HepG2 (cell line): ENCODE measurements around the gene COL9A3. TPM values are rescaled to one million over a fixed set of nuclear protein-coding genes. Genes with fewer than 3 reads are reported as not detected.

Experiments
- ATF7-NPFF ChIP-seq: sonication (generic); formaldehyde crosslinking; IDR thresholded peaks from 2 replicates; pipeline ENCODE4 v1.8.1; 2023; ENCODE audit warnings: mild to moderate bottlenecking, low read depth, missing genetic modification reagents, moderate library complexity
- CAMTA2 ChIP-seq: sonication (generic); formaldehyde crosslinking; IDR thresholded peaks from 2 replicates; pipeline ENCODE4 v1.4.0; 2020; ENCODE audit warnings: mild to moderate bottlenecking, missing genetic modification reagents, borderline replicate concordance
- FUBP1 ChIP-seq: sonication (generic); formaldehyde crosslinking; IDR thresholded peaks from 2 replicates; pipeline ENCODE4 v1.5.1; 2020; ENCODE audit warnings: missing genetic modification reagents, mild to moderate bottlenecking, borderline replicate concordance
- HIVEP1 ChIP-seq: sonication (generic); formaldehyde crosslinking; IDR thresholded peaks from 2 replicates; pipeline ENCODE4 v1.4.0; 2020; ENCODE audit warnings: mild to moderate bottlenecking, missing genetic modification reagents
- HMGXB3 ChIP-seq: sonication (generic); formaldehyde crosslinking; IDR thresholded peaks from 2 replicates; pipeline ENCODE4 v1.4.0; 2020; ENCODE audit warnings: missing genetic modification reagents, borderline replicate concordance
- JUNB ChIP-seq: sonication (generic); formaldehyde crosslinking; IDR thresholded peaks from 2 replicates; pipeline ENCODE4 v1.8.0; 2022; ENCODE audit warnings: missing genetic modification reagents, mild to moderate bottlenecking, borderline replicate concordance
- SRSF9 ChIP-seq: fragments of 200-400 bp; formaldehyde crosslinking; IDR thresholded peaks from 2 replicates; pipeline ENCODE4 v1.6.1; 2018; ENCODE audit warnings: borderline replicate concordance, mild to moderate bottlenecking, low read depth, low read length; ENCODE audit not compliant: insufficient read depth, poor library complexity, severe bottlenecking
- ZNF230 ChIP-seq: sonication (generic); formaldehyde crosslinking; IDR thresholded peaks from 2 replicates; pipeline ENCODE4 v1.4.0; 2020; ENCODE audit warnings: mild to moderate bottlenecking, missing genetic modification reagents
- ZNF30 ChIP-seq: sonication (generic); formaldehyde crosslinking; IDR thresholded peaks from 2 replicates; pipeline ENCODE4 v1.5.0; 2020; ENCODE audit warnings: mild to moderate bottlenecking, missing genetic modification reagents
- ZNF563 ChIP-seq: sonication (generic); formaldehyde crosslinking; IDR thresholded peaks from 2 replicates; pipeline ENCODE4 v1.8.0; 2022; ENCODE audit warnings: mild to moderate bottlenecking, moderate library complexity, missing genetic modification reagents
- ZNF883 ChIP-seq: sonication (generic); formaldehyde crosslinking; IDR thresholded peaks from 2 replicates; pipeline ENCODE4 v1.5.1; 2020; ENCODE audit warnings: mild to moderate bottlenecking, missing genetic modification reagents; ENCODE audit errors: not compliant biosample characterization
- ZZZ3 ChIP-seq: sonication (generic); formaldehyde crosslinking; IDR thresholded peaks from 2 replicates; pipeline ENCODE4 v1.4.0; 2020; ENCODE audit warnings: missing genetic modification reagents, mild to moderate bottlenecking, borderline replicate concordance
- polyA plus RNA-seq, 8 experiments: library from polyadenylated mRNA; depleted of rRNA in 3 of 8; stranded (reverse) in 7 of 8; unstranded in 1 of 8; fragments of >200 nt; fragmentation: Illumina TruSeq in 4 of 8; extraction: Trizol in 4 of 8; gene quantifications; 2 replicates each; pipeline versions ENCODE4 v1.2.1 to v1.2.3, GENCODE V29; 2011 to 2016; ENCODE audit warnings: low read depth in 4 of 8, missing spikeins in 1 of 8, mixed read lengths in 1 of 8; ENCODE audit not compliant: insufficient read depth in 1 of 8
- total RNA-seq, 5 experiments: library from RNA; depleted of rRNA; stranded (reverse); fragments of >200 nt; fragmentation: Illumina TruSeq; extraction: Trizol; gene quantifications; 2 replicates each; pipeline ENCODE4 v1.2.3, GENCODE V29; 2016; ENCODE audit warnings: low read depth in 1 of 5
- TF ChIP-seq, protein P1 (sequence below): sonication (generic); formaldehyde crosslinking; IDR thresholded peaks from one replicate; pipeline ENCODE4 v1.5.1; 2020; ENCODE audit warnings: mild to moderate bottlenecking, missing genetic modification reagents; ENCODE audit errors: not compliant biosample characterization

The COL9A3 gene
- total and polyA plus RNA-seq, 2 of the 13 experiments (the other 11 are each of a cell fraction or from before 2014, with no cell fraction given): 155 to 204 TPM

DNA sequence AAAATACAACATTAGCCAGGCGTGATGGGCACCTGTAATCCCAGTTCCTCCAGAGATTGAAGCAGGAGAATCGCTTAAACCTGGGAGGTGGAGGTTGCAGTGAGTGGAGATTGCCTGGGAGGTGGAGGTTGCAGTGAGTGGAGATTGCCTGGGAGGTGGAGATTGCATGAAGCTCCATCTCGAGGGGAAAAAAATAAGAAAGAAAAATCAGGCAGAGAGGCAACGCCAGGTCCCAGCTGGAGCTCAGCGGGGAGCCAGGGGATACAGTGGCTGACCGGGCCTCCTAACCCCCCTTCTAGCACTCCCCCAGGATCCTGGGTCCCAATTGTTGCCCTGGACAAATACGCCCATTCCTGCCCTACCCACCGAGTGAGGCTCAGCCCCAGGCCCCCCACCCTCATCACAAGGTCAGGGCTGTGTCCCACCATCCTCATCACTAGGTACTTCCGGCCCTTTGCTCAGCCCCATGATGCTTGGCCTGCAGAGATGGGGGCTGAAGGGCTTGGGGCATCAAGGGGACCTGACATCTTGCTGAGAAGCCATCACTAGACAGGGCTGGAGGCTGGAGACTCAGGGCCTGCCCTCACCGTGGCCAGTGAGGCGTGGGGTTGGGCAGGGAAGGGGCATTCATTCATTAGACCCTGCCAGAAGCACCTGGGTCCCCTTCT, 10.3 kb upstream of the COL9A3 start (continued):
- TF ChIP-seq, protein P1, sequence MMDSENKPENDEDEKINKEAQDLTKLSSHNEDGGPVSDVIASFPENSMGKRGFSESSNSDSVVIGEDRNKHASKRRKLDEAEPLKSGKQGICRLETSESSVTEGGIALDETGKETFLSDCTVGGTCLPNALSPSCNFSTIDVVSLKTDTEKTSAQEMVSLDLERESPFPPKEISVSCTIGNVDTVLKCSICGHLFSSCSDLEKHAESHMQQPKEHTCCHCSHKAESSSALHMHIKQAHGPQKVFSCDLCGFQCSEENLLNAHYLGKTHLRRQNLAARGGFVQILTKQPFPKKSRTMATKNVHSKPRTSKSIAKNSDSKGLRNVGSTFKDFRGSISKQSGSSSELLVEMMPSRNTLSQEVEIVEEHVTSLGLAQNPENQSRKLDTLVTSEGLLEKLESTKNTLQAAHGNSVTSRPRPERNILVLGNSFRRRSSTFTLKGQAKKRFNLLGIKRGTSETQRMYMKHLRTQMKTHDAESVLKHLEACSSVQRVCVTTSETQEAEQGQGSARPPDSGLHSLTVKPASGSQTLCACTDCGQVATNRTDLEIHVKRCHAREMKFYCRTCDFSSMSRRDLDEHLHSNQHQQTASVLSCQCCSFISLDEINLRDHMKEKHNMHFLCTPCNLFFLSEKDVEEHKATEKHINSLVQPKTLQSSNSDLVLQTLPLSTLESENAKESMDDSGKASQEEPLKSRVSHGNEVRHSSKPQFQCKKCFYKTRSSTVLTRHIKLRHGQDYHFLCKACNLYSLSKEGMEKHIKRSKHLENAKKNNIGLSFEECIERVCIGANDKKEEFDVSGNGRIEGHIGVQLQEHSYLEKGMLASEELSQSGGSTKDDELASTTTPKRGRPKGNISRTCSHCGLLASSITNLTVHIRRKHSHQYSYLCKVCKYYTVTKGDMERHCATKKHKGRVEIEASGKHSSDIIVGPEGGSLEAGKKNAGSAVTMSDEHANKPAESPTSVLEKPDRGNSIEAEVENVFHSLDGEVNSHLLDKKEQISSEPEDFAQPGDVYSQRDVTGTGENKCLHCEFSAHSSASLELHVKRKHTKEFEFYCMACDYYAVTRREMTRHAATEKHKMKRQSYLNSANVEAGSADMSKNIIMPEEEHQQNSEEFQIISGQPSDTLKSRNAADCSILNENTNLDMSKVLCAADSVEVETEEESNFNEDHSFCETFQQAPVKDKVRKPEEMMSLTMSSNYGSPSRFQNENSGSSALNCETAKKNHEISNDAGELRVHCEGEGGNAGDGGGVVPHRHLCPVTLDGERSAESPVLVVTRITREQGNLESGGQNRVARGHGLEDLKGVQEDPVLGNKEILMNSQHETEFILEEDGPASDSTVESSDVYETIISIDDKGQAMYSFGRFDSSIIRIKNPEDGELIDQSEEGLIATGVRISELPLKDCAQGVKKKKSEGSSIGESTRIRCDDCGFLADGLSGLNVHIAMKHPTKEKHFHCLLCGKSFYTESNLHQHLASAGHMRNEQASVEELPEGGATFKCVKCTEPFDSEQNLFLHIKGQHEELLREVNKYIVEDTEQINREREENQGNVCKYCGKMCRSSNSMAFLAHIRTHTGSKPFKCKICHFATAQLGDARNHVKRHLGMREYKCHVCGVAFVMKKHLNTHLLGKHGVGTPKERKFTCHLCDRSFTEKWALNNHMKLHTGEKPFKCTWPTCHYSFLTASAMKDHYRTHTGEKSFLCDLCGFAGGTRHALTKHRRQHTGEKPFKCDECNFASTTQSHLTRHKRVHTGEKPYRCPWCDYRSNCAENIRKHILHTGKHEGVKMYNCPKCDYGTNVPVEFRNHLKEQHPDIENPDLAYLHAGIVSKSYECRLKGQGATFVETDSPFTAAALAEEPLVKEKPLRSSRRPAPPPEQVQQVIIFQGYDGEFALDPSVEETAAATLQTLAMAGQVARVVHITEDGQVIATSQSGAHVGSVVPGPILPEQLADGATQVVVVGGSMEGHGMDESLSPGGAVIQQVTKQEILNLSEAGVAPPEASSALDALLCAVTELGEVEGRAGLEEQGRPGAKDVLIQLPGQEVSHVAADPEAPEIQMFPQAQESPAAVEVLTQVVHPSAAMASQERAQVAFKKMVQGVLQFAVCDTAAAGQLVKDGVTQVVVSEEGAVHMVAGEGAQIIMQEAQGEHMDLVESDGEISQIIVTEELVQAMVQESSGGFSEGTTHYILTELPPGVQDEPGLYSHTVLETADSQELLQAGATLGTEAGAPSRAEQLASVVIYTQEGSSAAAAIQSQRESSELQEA (CRISPR knock-in tag): peak; percentile 72
- no peak for TF ChIP-seq SRSF9
- peak; percentile 38 for TF ChIP-seq ZNF883 (CRISPR knock-in tag)
- peak; percentile 5; the same call in 1 of the 2 replicates for TF ChIP-seq ZNF563 (CRISPR knock-in tag)
- 0 out of 2 replicates have a peak, but pooled peaks have one; percentile 29 for TF ChIP-seq ATF7-NPFF (CRISPR knock-in tag)
- TF ChIP-seq HMGXB3 (CRISPR knock-in tag): no peak
- peak; percentile 72; the same call in 1 of the 2 replicates for TF ChIP-seq ZNF30 (CRISPR knock-in tag)
- TF ChIP-seq CAMTA2 (CRISPR knock-in tag): no peak
- TF ChIP-seq JUNB (CRISPR knock-in tag): no peak
- TF ChIP-seq FUBP1: no peak
- TF ChIP-seq ZZZ3 (CRISPR knock-in tag): no peak
- peak; percentile 47; the same call in 1 of the 2 replicates for TF ChIP-seq HIVEP1 (CRISPR knock-in tag)
- TF ChIP-seq ZNF230 (CRISPR knock-in tag): 0 out of 2 replicates have a peak, but pooled peaks have one; percentile 5
